ENCODE results near the gene RAB24.

GRCh38 chr5:177288191-177288590 is 15.3 kb downstream of the RAB24 start:
- TF ChIP-seq CTCF (IDR thresholded peaks at IDR 0.05; ENCODE audit: poor library complexity, severe bottlenecking) (no peak), REST (IDR thresholded peaks at IDR 0.05; ENCODE audit: borderline replicate concordance) (no peak)

All from neural cell (in vitro differentiated cells).